ENCODE data around the gene RIN3.
A peak's percentile ranks its signal among the peaks of the same experiment; 100 is the strongest.

Gene RIN3

DNA sequence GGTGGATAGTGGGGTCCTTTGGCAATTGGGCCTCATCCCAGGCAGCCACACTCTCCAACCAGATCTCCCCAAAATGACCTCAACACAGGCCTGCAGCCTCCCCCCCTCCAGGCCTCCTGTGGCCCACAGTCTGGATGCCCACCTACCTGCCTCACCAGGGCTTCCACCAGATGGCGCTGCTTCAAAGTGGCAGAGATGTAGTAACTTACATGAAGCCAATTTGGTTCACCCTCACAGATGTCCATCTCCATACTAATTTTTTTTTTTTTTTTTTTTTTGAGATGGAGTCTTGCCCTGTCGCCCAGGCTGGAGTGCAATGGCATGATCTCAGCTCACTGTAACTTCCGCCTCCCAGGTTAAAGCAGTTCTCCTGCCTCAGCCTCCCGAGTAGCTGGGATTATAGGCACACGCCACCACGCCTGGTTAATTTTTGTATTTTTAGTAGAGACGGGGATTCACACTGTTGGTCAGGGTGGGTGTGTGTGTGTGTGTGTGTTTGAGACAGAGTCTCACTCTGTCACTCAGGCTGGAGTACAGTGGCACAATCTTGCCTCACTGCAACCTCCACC lies 201.2 kb downstream of the RIN3 start:
- DNase-seq (ENCODE audit: low spot score): peak; percentile 86

DNA sequence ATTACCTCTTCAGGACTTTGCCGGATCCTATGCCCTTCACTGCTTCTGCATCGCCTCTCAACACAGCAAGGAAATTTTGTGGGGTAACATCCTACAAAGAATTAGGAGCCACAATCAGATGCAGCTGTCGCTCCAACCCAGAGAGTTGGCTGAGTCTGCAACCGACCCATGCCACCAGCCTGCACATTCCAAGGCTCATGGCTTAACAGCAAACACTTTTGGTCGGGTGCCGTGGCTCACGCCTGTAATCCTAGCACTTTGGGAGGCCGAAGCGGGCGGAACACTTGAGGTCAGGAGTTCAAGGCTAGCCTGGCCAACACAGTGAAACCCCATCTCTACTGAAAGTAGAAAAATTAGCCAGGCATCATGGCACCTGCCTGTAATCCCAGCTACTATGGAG lies 202.6 kb downstream of the RIN3 start:
- no peak for DNase-seq (ENCODE audit: low spot score)

- no peak for DNase-seq (ENCODE audit: low spot score)
Observed at GRCh38 chr14:92717571-92718042, 204.0 kb downstream of the RIN3 start.

DNA sequence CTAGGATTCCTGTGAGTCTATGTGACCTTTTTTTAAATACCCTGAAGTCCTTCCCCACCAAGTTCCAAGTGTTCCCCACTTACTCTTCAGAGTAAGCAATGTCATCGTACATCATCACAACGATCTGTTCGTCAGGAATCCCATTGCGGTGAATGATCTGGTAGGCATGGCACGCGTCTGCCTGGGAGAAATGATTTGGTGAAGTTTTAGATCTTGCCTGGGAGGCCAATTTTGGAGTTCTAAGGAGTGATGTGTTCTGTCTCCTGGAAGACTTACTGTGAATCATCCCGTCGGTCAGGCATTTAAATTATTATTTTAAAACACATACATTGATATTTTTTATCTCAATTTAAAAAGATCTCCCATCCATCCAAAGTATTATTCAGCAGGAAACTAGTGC lies 205.1 kb downstream of the RIN3 start:
- no peak for DNase-seq (ENCODE audit: low spot score)

- no peak for DNase-seq (ENCODE audit: low spot score)
Observed at GRCh38 chr14:92719421-92719820, 205.8 kb downstream of the RIN3 start.

- DNase-seq (ENCODE audit: low spot score): peak; percentile 46
Observed at GRCh38 chr14:92719890-92720323, 206.3 kb downstream of the RIN3 start.

- DNase-seq (ENCODE audit: low spot score): peak; percentile 72
Observed at GRCh38 chr14:92724516-92725340, 211.1 kb downstream of the RIN3 start.

DNA sequence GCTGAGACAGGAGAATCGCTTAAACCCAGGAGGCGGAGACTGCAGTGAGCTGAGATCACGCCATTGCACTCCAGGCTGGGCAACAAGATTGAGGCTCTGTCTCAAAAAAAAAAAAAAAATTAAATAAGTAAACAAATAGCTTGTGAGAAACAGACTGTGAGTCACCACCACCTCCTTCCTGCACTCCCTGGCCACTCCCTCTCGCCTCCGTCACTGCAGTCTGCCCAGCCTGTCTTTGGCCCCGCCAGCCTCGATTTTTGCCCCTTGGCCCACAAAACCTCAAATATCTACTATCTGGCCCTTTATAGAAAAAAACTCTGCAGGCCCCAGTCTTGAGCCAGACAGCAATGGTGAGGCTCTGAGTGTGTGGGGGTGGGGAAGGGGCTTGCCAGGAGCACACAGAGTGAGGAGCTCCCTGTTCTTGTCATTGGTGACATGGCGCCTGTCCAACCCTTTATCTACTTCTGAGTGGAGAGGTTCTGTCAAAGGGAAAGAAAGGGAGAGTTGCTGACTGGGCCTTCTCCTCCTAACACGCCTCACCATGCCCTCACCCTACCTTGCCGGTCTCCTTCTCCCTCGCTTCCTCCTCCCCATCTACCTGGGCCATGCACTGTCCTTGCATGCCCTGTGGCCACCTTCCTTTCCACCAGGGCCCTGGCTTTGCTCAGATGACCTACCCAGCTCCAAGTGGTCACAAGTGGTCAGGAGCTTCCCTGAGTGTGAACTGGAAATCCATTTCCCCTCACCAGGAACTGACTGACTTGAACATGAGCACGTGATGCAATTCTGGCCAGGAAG lies 212.8 kb downstream of the RIN3 start:
- DNase-seq (ENCODE audit: low spot score): no peak

- no peak for DNase-seq (ENCODE audit: low spot score)
Observed at GRCh38 chr14:92726933-92727262, 213.3 kb downstream of the RIN3 start.

DNA sequence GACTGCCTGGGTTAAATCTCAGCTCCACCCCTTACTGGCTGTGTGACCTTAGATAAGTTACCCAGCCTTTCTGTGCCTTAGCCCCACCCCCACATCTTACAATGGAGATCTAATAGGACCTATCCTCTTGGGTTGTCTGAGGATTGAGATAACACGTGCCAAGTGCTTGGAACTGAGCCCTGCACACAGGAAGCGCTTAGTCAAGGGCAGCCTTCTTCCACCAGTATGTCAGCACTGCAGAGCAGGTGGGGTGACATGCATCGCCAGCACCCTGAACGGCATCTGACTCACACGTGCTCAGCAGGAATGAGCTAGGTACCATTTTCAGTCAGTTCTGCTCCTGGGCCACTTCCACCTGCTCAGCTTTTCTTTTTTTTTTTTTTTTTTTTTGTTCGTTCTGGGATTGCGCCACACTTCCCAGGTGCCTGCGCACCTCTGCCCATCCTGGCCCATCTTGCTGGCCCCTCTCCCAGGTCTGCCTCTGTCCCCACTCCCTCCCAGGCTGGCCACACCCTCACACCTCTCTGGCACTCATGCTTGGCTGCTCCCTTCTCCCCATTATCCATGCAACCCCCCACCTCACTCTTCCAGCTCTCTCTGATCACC lies 215.3 kb downstream of the RIN3 start:
- DNase-seq (ENCODE audit: low spot score): no peak

- no peak for DNase-seq (ENCODE audit: low spot score)
Observed at GRCh38 chr14:92729634-92730358, 216.2 kb downstream of the RIN3 start.

- DNase-seq (ENCODE audit: low spot score): no peak
Observed at GRCh38 chr14:92731622-92732115, 218.1 kb downstream of the RIN3 start.

- no peak for DNase-seq (ENCODE audit: low spot score)
Observed at GRCh38 chr14:92733007-92733406, 219.4 kb downstream of the RIN3 start.

DNA sequence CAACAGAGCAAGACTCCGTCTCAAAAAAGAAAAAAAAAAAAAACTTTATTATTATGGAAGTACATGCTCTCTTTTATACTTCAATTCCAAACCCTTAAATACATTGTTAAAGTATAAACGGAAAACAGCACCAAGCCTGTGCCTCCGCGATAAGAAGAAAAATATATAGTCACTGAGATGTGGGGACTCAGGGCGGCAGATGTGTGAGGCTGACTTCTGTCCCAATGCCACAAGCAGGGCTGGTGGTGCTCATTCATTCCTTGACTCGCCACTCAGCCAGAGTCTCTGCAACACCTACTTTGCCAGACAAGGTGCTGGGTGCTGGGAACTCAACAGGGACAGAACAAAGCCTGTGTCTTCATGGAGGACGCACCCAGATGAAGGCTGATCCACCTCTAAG lies 221.0 kb downstream of the RIN3 start:
- DNase-seq (ENCODE audit: low spot score): no peak

- DNase-seq (ENCODE audit: low spot score): no peak
Observed at GRCh38 chr14:92735344-92735743, 221.8 kb downstream of the RIN3 start.

DNA sequence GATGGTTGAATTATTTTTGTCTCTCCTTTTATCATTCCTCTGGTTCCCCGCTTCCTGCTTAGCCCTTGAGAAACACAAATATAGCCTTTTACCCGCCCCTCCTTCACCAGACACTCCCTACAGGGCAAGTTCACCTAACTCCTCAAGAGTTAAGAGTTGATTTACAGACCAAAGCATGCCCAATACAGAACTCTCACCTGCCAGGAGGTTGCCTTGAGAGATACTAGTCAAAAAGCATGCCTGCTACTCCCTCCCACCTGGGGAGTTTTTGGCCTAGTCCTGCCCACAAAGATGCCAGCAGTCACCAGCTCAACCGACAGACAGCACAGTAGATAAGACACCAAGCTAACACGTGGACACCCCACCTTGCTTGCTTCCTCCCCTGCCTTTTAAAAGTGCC lies 223.6 kb downstream of the RIN3 start:
- DNase-seq (ENCODE audit: low spot score): no peak

DNA sequence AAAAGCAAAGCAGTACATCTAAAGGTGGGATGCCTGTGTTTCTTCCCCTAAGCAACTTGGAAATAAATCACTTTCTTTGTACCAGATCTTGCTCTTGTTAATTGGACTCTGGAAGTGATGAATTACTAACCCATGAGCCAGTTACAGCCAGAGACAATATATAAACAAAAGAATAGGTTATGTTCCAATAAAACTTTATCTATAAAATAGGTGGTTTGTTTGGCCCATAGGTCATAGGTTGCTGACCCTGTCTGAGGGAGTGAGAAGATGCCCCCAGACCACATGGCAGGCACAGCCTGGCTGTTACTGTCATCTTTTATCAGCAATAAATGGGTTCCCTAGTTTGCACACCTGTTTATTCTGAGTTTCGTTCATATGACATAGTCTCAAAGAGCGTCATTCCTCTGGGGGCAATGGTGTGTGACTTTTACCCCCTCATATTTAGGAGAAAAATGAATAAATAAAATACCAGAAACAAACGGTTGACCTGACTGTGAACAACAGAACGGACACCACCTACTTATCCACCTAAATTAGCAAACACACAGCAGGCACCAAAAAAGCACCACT lies 224.1 kb downstream of the RIN3 start:
- DNase-seq (ENCODE audit: low spot score): no peak
